Activated CD4-positive, alpha-beta T cell treated with anti-CD3 and anti-CD28 coated beads, Interleukin-2, amount 50 U/mL, for 24 hours (primary cell): Measurements from ENCODE around the gene MARCHF10.

Source experiments
- DNase-seq, 2 donors: peaks; one replicate each; pipeline ENCODE4 v3.0.0-alpha.2; 2020; ENCODE audit warnings: low read depth in 1 of 2, low spot score in 1 of 2

MARCHF10 gene

DNA sequence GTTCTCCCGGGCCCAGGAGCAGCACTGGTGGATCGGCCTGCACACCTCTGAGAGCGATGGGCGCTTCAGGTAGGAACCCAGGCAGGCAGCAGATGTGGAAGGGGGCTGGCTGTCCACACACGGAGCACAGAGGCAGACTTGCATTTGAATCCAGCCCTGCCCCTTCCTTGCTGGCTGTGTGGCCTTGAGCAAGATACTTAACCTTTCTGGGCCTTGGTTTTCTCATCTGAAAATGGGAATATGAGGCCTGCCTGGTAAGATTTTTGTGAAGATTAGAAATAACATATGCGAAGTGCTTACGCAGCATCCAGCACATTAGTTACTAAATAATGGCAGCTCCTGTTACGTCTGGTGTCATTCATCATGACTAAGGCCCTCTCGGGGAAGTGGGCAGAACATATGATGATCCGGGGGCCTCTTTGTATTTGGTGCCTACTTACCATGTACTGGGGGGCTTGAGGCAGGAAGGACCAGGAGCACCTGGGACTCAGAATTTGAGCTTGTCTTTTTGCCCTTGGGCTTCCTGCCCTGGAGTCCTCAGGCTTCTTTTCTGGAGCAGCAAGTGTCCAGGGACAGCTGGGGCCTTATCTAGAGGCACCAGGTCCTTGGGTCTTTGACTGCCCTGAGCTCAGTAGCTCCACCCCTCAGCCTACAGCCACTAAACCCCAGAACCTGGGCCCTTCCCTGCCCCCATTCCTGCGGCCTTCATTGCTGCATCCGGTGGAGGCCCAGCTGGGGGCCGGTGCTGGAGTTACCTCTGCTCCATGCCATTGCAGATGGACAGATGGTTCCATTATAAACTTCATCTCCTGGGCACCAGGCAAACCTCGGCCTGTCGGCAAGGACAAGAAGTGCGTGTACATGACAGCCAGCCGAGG, 126.8 kb downstream of the MARCHF10 start:
- DNase-seq: no peak

DNA sequence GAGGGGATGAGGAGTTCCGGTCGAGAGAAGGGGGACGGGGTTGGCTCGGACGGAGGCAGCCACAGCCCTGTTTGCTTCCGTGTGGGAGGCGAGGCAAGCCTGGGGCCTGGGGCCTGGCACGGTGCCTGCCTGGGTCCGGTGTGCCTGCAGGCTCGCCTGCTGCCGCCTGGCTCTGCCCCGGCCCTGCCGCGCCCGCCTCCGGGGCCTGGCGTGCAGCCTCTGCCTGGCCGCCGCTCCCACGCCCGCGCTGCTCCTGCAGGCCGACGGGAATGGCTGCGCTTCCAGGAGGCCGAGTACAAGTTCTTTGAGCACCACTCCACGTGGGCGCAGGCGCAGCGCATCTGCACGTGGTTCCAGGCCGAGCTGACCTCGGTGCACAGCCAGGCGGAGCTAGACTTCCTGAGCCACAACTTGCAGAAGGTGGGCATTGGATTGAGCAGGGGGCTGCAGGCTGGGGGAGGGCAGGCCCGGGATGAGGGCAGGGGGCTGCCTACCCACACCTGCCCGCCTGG, 127.5 kb downstream of the MARCHF10 start:
- DNase-seq: no peak

DNA sequence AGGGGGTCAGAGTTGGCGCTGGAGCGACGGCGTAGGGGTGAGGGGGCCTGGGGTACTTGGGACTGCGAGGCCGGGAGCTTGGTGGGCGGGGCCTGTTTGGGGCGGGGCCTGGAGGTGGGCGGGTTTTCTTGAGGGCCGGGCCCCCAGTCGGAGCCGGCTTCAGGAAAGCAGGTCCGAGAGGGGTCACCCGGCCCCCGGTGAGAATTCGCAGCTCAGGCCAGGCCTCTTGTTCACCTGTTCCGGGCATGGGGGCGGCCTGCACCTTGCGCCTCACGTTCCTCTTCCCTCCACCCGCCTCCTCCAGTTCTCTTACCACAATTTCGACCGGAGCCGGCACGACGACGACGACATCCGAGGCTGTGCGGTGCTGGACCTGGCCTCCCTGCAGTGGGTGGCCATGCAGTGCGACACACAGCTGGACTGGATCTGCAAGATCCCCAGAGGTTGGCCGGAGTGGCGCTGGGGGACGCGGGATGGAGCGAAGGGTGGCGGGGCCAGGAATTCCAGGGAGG, 128.2 kb downstream of the MARCHF10 start:
- no peak for DNase-seq

DNA sequence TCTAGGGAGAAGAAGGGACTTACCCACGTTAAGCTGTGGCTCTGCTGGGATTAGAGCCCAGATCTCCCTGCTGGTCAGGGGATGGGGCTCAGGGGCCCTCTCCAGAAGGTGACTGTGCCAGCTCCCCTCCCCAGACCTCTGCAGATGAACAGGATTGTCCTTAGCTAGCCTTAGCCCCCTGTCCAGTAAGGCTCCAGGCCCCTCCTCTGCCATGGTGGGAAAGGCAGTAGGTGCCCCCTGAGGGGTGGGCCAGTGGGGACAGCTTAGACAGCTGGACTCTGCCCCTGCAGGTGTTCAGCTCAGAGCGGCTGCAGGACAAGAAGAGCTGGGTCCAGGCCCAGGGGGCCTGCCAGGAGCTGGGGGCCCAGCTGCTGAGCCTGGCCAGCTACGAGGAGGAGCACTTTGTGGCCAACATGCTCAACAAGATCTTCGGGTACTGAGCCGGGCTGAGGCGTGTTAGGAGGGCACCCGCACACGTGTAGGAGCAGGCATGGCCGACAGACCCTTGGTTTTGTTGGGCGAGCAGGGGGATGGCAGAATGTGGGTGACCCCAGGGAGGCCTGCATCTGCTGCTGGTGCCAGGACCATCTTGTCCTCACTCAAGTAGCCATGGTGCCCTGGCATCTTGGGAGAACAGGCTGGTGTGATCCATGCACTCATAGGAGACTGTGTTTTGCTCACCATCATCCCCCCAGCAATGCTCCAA, 129.7 kb downstream of the MARCHF10 start:
- DNase-seq: no peak

DNA sequence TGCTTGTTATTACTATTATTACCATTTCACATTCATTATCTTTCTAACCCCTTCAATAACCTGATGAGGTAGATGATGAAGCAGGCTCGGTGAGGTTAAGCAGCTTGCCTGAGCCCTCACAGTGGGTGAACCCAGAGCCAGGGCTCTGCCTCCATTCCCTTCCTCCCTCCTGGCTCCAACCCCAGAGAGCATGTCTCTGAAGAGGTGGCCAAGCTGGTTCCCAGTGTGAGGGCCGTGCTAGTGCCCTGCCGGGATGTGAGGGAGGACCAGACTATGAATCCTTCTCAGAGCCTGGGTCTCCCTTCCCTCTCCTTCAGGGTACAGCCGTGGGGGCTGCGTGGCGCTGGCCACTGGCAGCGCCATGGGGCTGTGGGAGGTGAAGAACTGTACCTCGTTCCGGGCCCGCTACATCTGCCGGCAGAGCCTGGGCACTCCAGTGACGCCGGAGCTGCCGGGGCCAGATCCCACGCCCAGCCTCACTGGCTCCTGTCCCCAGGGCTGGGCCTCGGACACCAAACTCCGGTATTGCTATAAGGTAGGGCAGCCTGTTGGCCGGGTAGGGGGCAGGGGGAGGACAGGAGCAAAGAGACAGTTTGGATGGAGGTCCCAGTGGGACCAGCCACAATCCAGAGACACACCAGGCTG, 131.0 kb downstream of the MARCHF10 start:
- no peak for DNase-seq

DNA sequence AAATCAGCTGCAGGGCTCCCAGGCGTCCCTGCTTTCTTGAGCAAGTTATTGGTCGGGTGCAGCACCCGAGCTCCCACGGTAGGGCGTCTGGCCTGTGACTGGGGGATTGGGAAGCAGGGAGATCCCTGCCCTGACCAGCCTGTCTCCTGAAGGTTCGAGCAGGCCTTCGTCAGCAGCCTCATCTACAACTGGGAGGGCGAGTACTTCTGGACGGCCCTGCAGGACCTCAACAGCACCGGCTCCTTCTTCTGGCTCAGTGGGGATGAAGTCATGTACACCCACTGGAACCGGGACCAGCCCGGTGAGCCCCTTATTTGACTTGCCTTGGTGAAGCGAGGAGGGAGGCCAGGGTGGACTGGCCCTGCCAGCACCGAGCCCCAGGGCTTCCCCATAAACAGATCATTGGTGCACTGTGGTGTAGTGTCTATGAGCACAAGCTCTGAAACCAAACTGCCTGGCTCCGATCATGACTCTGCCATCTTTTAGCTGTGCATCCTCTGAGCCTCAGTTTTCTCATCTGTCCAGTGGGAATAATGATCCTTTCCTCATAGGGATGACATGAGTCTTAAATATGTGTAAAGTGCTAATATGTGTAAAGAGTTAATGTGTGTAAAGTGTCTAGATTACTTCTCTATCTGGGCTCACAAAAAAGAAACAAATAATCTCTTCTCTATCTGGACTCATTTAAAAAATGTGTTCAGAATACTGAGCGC, 131.7 kb downstream of the MARCHF10 start:
- no peak for DNase-seq

DNA sequence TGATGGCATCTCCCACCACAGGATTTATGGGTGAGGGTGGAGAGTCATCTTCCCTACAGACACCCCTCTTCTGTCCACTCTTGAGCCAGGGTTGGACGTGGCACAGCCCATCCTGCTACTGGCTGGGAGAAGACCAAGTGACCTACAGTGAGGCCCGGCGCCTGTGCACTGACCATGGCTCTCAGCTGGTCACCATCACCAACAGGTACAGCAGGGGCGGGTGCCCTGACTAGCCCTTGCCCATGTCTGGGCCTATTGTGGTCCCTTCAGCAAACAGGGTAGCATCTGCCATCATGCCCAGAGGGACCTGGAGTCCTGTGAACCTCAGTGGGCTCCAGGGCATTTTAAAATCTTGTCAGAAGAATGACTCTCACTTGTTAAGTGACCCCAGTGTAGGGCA, 132.4 kb downstream of the MARCHF10 start:
- no peak for DNase-seq

DNA sequence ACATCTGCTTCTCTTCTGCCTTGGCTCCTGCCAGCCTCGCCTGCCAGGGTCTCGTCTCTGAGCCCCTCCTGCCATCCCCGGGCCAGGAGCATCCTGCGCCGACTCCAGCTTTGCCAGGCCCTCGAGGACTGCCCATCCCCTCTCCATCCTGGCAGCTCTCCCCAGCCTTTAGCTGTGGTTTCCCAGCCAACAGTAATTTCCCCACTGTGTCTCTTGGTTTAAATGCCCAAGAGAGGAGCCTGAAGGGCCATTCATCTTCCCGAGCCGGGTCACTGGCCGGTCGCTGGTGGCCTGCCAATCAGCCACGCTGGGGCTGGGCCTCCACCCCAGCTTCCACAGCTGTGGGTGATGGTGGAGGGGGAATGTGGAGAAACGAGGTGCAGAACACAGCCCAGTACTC, 132.9 kb downstream of the MARCHF10 start:
- no peak for DNase-seq

DNA sequence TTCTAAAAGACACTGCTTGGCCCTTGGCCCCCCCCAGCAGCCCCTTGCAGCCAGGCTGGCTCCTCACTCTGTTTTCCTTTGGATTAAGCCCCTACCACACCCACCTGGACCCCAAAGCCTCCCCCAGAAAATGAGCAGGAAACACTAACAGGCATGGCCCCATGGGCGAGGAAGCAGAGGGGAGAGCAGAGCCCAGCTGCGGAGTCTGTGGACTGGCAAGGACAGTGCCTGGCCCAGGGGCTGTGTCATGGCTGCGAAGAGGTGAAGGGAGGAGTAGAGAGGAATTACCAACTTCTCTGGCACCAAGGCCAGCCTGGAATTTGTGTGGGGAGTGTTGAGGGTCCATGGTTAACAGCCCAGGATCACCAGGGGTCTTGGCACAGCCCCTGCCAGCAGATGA, 133.3 kb downstream of the MARCHF10 start:
- no peak for DNase-seq

DNA sequence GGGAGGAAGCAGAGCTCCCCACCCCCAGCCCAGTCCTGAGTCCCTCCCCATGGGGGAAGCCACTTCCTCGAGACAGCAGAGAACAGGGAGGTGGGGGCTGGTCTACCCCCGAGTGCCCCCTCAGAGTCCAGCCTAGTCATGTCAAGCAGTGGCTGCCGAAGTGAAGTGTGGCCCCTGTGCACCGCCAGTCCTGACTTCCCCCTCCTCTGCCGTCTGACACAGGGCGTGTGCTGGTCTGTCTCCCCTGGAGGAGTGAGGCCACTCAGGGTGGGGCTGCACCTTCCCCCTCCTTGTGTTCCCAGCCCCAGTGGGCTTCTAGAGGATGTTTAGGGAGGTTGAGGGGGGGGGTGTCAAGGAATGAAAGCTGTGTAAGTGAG, 133.8 kb downstream of the MARCHF10 start:
- DNase-seq: no peak

DNA sequence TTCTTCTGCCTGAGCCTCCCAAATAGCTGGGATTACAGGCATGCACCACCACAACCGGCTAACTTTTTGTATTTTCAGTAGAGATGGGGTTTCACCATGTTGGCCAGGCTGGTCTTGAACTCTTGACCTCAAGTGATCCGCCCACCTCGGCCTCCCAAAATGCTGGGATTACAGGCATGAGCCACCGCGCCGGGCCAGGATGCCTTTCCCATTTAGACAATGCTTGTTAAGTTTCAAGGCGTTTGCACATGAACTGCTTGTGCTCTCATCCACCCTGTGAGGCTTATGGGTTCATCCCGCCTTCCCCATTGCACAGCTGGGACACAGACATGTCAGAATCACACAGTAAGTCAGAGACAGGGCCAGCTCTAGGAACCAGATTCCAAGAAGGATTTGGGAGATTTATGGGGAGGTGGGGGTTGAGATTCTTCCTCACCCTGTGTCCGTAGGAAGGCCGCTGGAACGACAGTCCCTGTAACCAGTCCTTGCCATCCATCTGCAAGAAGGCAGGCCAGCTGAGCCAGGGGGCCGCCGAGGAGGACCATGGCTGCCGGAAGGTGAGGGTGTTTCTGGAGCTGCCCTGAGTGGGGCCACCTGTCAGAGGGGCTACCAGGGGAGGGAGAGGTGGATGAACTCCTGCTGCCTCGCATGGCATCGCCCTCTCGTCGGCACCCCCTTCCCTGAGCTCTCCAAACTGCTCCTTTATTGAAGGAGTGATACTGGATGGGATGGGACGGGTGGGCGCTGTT, 134.3 kb downstream of the MARCHF10 start:
- DNase-seq: no peak

DNA sequence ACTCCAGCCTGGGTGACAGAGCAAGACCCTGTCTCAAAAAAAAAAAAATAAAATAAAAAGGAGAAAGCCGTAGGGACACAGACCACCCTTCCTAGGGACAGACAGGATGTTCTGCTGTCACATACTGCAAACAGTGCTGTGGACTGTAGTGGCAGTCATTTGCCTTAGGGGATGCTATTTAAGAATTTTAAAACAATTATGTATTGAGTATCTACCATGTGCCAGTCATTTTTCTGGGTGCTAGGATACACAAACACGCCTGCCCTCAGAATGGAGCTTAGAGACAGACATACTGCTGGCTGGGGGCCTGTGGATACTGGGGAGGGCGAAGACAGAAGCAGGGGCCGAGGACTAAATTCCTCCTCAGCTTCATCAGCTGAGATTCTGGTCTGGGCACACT, 135.2 kb downstream of the MARCHF10 start:
- DNase-seq: no peak

DNA sequence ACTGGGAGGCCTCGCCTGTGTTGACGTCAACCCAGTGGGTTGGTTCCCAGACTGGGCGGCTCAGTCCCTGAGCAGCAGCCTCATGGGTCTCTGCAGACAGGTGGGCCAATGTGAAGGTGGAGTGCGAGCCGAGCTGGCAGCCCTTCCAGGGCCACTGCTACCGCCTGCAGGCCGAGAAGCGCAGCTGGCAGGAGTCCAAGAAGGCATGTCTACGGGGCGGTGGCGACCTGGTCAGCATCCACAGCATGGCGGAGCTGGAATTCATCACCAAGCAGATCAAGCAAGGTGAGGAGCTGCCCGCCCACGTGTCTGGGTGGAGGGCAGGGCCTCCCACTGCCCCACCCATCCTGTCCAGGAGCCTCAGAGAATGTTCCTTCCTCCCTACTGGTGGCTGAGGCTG, 136.6 kb downstream of the MARCHF10 start:
- DNase-seq: no peak

DNA sequence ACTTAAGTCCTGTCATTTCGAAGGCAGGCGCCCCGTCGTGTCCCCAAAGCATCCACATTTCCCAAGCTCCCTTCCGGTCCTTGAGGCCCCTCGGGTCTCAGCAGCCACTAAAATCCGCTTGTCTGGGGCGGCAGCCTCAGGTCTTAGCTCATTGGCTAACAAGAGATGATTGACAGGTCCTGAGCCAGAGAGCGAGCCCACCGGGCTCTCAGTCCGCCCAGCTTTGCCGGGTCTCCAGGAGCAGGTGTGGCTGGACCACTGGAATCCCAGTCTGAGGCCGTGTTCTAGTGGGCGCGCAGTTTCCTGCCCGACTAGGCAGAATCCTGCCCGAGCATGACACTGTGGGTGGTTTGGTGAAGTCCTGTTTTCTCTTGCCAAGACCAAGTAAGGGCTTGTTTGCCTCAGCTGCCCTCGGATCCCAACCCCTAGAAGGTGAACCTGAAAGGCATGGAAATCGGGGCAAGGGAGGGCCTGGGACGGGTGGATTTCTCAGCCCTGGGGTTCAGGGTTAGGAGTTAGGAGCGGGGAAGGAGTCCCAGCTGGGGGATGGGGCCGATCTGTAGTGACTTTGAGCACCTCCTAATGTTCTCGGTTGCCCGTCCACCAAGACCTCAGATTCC, 137.8 kb downstream of the MARCHF10 start:
- no peak for DNase-seq

DNA sequence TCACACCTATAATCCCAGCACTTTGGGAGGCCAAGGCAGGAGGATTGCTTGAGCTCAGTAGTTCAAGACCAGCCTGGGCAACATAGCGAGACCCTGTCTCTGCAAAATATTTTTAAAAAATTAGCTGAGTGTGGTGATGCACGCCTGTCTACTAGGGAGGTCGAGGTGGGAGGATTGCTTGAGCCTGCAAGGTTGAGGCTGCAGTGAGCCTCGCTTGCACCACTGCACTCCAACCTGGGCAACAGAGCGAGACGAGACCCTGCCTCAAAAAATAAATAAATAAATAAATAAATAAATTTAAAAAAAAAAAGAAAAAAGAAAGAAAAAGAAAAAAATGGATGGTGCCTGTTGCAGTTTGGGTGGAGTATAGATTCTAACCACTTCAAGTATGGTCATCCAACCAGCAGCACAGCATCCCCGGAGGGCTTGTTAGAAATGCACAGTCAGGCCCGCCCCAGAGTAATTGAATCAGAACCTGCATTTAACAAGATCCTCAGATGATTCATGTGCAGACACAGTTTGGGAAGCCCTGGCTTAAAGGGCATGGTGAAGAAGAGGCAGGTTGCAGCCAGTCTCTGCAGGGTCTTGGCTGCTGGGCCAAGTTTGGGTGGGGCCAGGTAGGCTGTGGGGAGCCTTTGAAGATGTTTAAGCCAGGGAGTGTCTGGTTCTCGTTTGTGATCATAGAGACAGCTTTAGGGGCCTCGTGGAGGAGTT, 139.9 kb downstream of the MARCHF10 start:
- no peak for DNase-seq

DNA sequence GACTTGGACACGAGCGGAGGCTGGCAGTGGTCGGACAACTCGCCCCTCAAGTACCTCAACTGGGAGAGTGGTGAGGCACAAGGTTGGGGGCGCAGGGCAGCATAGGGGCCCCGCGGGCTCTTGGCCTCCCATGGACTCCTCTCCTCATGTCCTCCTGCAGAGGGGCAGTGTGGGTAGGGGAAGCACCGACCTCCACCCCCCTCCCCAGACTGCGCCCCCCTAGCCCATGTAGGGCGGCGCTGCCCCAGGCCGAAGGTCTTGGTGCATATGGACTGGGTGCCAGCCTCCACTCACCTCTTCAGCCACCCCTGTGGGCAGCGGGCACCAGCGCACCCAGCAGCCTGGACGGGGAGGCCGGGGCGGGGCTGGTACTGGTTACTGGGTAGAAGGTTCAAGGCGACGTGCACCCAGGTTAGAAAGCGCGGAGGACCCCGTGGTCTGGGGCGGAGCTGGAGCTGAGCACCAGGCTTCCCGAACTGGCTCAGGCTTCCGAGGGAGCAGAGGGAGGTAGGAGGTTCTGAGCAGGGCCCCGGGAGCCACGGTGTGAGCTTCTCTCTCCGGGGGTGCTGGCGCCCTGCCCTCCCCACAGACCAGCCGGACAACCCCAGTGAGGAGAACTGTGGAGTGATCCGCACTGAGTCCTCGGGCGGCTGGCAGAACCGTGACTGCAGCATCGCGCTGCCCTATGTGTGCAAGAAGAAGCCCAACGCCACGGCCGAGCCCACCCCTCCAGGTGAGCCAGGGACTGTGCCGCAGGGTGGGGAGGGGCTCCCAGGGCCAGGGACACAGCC, 141.1 kb downstream of the MARCHF10 start:
- no peak for DNase-seq

DNA sequence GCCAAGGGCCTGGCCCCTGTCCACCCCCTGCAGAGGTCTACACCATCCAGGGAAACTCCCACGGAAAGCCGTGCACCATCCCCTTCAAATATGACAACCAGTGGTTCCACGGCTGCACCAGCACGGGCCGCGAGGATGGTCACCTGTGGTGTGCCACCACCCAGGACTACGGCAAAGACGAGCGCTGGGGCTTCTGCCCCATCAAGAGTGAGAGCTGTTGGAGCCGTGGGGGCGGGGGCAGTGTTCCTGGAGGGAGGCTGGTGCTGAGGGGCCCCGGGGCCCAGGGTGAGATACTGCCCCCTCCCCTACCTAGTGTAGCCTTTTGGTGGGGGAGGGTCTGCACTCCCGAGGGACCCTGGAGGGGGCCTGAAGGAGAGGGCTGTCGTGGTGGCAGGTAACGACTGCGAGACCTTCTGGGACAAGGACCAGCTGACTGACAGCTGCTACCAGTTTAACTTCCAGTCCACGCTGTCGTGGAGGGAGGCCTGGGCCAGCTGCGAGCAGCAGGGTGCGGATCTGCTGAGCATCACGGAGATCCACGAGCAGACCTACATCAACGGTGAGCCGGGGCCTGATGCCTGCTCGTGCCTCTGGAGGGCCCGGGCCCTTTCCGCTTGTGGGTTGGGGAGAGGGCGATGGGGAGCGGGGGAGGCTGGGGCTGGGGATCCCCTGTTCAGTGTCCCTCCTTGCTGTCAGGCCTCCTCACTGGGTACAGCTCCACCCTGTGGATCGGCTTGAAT, 141.9 kb downstream of the MARCHF10 start:
- DNase-seq: no peak

DNA sequence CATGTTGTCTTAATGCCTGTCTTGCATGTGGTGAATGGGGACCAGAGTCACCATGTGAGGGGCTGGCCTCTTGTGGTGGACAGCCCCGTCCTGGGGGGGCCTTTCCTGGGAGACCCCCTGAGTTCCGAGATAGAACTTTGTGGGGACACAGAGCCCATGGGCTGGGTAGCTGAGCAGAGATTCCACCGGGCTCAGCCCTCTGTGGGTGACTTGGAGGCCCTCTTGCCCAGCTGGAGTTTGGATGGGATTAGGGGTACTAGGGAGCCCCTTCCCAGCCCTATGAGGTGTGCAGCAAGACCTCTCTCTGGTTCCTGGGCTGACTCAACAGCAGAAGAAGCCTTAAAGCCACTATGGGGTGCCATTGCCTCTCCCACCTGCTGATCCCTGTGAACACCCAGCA, 142.5 kb downstream of the MARCHF10 start:
- no peak for DNase-seq
